Lung (tissue), 12 donors: ENCODE results near the gene SLC38A3. TPM values are rescaled to one million over a fixed set of nuclear protein-coding genes. Genes with fewer than 3 reads are reported as not detected.

Source experiments
- ATAC-seq: fragments of 200-7000 bp; cut with Tn5 transposase; one replicate; pipeline ENCODE4 v1.9.1; 2020; ENCODE audit warnings: moderate number of reproducible peaks; ENCODE audit not compliant: insufficient read depth, low FRiP score
- DNase-seq, 3 donors: peaks; one replicate each; pipeline ENCODE4 v3.0.0-alpha.2; 2013 to 2017
- H3K27ac ChIP-seq, 2 donors: one replicate each; pipeline ENCODE4 v1.5.1; 2013; ENCODE audit warnings: mild to moderate bottlenecking in 2 of 2, moderate library complexity in 2 of 2, control low read depth in 1 of 2, inconsistent platforms in 1 of 2, low read depth in 1 of 2, low read length in 1 of 2
- H3K27me3 ChIP-seq, 3 donors: one replicate each; pipeline ENCODE4 v1.5.1; 2013; ENCODE audit warnings: low read length in 2 of 3; ENCODE audit not compliant: control insufficient read depth in 3 of 3, insufficient read depth in 3 of 3
- H3K36me3 ChIP-seq, 4 donors: one replicate each; pipeline ENCODE4 v1.5.1; 2013; ENCODE audit warnings: low read length in 4 of 4, mild to moderate bottlenecking in 1 of 4, moderate library complexity in 1 of 4; ENCODE audit not compliant: control insufficient read depth in 4 of 4, insufficient read depth in 4 of 4
- H3K4me1 ChIP-seq, 5 donors: one replicate each; pipeline ENCODE4 v1.5.1; 2013; ENCODE audit warnings: low read length in 5 of 5, mild to moderate bottlenecking in 2 of 5, moderate library complexity in 1 of 5; ENCODE audit not compliant: control insufficient read depth in 5 of 5, insufficient read depth in 5 of 5
- H3K4me3 ChIP-seq: one replicate; pipeline ENCODE4 v1.5.1; 2013; ENCODE audit warnings: mild to moderate bottlenecking, control low read depth, moderate library complexity
- H3K9ac ChIP-seq, 2 donors: one replicate each; pipeline ENCODE4 v1.5.1; 2013; ENCODE audit warnings: low read length in 2 of 2, control low read depth in 1 of 2; ENCODE audit not compliant: insufficient read depth in 1 of 2
- H3K9me3 ChIP-seq, 4 donors: one replicate each; pipeline ENCODE4 v1.5.1; 2013; ENCODE audit warnings: low read length in 3 of 4, mild to moderate bottlenecking in 1 of 4, moderate library complexity in 1 of 4; ENCODE audit not compliant: control insufficient read depth in 4 of 4, insufficient read depth in 3 of 4
- whole genome bisulfite sequencing, 2 donors: extraction: QIAGEN DNeasy Blood & Tissue Kit; methylation state at CpG; one replicate each; pipeline ENCODE4 v1.1.7; 2013; 5-methylcytosine and 5-hydroxymethylcytosine counted together
- polyA plus RNA-seq, 2 donors: library from polyadenylated mRNA; stranded (reverse); fragments of 200-250 nt; gene quantifications; one replicate each; pipeline ENCODE4 v1.2.1, GENCODE V29; 2013
- total RNA-seq, 2 donors: library from RNA; depleted of rRNA in 1 of 2; stranded (reverse); fragments of >200 nt in 1 of 2; gene quantifications; one replicate each; pipeline ENCODE4 v1.2.1, GENCODE V29; 2014 to 2021
- TF ChIP-seq, protein P1 (sequence below): IDR thresholded peaks from 2 replicates; pipeline ENCODE4 v1.5.1; 2012; ENCODE audit warnings: mild to moderate bottlenecking; ENCODE audit errors: control extremely low read depth, extremely low read depth
- donor health status: control.
- donor health status: control.
- donor health status: Bipolar disorder and iron deficiency.
- donor health status: healthy.
- donor health status: DM: yes; HTN: yes; CAD: no.

Gene SLC38A3
- total and polyA plus RNA-seq, 4 donors: 0.08 to 4.3 (median 0.33) TPM

- TF ChIP-seq, protein P1, sequence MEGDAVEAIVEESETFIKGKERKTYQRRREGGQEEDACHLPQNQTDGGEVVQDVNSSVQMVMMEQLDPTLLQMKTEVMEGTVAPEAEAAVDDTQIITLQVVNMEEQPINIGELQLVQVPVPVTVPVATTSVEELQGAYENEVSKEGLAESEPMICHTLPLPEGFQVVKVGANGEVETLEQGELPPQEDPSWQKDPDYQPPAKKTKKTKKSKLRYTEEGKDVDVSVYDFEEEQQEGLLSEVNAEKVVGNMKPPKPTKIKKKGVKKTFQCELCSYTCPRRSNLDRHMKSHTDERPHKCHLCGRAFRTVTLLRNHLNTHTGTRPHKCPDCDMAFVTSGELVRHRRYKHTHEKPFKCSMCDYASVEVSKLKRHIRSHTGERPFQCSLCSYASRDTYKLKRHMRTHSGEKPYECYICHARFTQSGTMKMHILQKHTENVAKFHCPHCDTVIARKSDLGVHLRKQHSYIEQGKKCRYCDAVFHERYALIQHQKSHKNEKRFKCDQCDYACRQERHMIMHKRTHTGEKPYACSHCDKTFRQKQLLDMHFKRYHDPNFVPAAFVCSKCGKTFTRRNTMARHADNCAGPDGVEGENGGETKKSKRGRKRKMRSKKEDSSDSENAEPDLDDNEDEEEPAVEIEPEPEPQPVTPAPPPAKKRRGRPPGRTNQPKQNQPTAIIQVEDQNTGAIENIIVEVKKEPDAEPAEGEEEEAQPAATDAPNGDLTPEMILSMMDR: no peak
- H3K9ac ChIP-seq: no peak overlapping the region
These were observed 7.9 kb downstream of the SLC38A3 start for GRCh38 chr3:50212971-50213370.

DNA sequence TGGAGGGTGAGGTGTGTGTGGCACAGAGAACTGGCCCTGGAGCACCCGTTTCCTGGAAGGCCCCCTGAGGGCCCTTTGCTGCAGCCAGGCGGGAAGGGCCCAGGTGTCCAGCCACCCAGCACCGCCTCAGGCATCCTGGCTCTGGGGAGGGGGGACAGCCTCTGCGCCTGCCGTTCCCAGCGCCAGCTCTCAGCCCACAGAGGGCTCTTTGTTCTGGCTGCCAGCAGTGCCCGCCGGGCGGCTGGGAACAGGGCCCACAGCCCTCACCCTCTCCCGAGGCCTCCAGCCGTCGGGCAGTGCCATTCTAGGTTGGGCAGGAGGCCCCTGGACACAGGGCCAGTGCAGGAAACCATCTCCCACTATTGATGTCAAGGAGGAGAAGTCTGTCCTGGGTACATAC, 8.3 kb downstream of the SLC38A3 start:
- WGBS, 2 donors: 85 to 91% methylated on average over 12 of the region's 12 CpGs

More at GRCh38 chr3:50212971-50213370, 7.9 kb downstream of the SLC38A3 start:
- no peaks in the 10 kb centered on the region for H3K36me3 ChIP-seq
- 90 to 94% methylated on average over 3 of the region's 3 CpGs for WGBS, 2 donors
- peaks cover 0 to 7% (median 0%) of the 10 kb centered on the region in 5 donors for H3K4me1 ChIP-seq
- ATAC-seq (no peak), DNase-seq (no peak)
- no peak overlapping the region for H3K4me3 ChIP-seq
- no peaks in the 10 kb centered on the region for H3K9me3 ChIP-seq
- H3K27ac ChIP-seq: no peak overlapping the region
- no peaks in the 10 kb centered on the region for H3K27me3 ChIP-seq

GRCh38 chr3:50214824-50215223, 9.8 kb downstream of the SLC38A3 start:
- no peak for DNase-seq
- WGBS, 2 donors: 79 to 84% methylated on average over 10 of the region's 10 CpGs
- ATAC-seq: no peak
- Histone ChIP-seq H3K27me3 (no peaks in the 10 kb centered on the region), H3K4me1 (no peaks in the 10 kb centered on the region), H3K27ac (no peak overlapping the region), H3K9ac (no peak overlapping the region), H3K9me3 (no peaks in the 10 kb centered on the region), H3K36me3 (no peaks in the 10 kb centered on the region), H3K4me3 (no peak overlapping the region)
- TF ChIP-seq, protein P1: no peak

More for the DNA sequence above, 8.3 kb downstream of the SLC38A3 start:
- H3K27me3 ChIP-seq: no peaks in the 10 kb centered on the region
- H3K9me3 ChIP-seq: no peaks in the 10 kb centered on the region
- no peak overlapping the region for H3K4me3 ChIP-seq
- H3K9ac ChIP-seq: no peak overlapping the region
- TF ChIP-seq, protein P1: no peak
- peaks cover 0 to 7% (median 0%) of the 10 kb centered on the region in 5 donors for H3K4me1 ChIP-seq
- H3K36me3 ChIP-seq: no peaks in the 10 kb centered on the region
- DNase-seq: peak in 2 of 3 donors; percentile 35 to 58
- no peak for ATAC-seq
- H3K27ac ChIP-seq: no peak overlapping the region

- H3K27ac ChIP-seq: no peak overlapping the region
These were observed 10.5 kb downstream of the SLC38A3 start for GRCh38 chr3:50215529-50215928.

More at GRCh38 chr3:50215529-50215928, 10.5 kb downstream of the SLC38A3 start:
- Histone ChIP-seq H3K9me3 (no peaks in the 10 kb centered on the region), H3K27me3 (no peaks in the 10 kb centered on the region), H3K4me3 (no peak overlapping the region), H3K36me3 (no peaks in the 10 kb centered on the region), H3K9ac (no peak overlapping the region), H3K4me1 (peaks cover 0 to 4% (median 0%) of the 10 kb centered on the region in 5 donors)
- TF ChIP-seq, protein P1: no peak
- ATAC-seq (no peak), DNase-seq (no peak)
- WGBS, 2 donors: 83 to 86% methylated on average over 9 of the region's 9 CpGs
